Loucy (cell line): ENCODE results near the gene NUDT13.
"Not testable (repeated sequence)": the region's sequence is repeated elsewhere in the genome, so short reads cannot be mapped to it uniquely, and the experiment has no call there.

Experiments
- H2AFZ ChIP-seq: fragments of 200-600 bp; sonication (generic); 2 replicates; pipeline ENCODE4 v1.6.0; 2016; ENCODE audit warnings: antibody characterized with exemption, mild to moderate bottlenecking, low read length, moderate library complexity
- H3F3A ChIP-seq: fragments of 200-600 bp; 2 replicates; pipeline ENCODE4 v1.6.0; 2016; ENCODE audit warnings: antibody characterized with exemption, low read depth, mild to moderate bottlenecking
- H3K27me3 ChIP-seq: fragments of 200-600 bp; sonication (generic); 2 replicates; pipeline ENCODE4 v1.6.1; 2014; ENCODE audit warnings: low read length, mild to moderate bottlenecking; ENCODE audit not compliant: insufficient read depth, poor library complexity, severe bottlenecking
- H3K36me3 ChIP-seq: fragments of 200-600 bp; sonication (generic); 2 replicates; pipeline ENCODE4 v1.6.1; 2016; ENCODE audit warnings: low read length; ENCODE audit not compliant: insufficient read depth
- H3K4me1 ChIP-seq: fragments of 200-600 bp; sonication (generic); 2 replicates; pipeline ENCODE4 v1.5.1; 2014; ENCODE audit warnings: low read length, mild to moderate bottlenecking; ENCODE audit not compliant: insufficient read depth, poor library complexity, severe bottlenecking
- H3K4me2 ChIP-seq: fragments of 200-600 bp; sonication (generic); 2 replicates; pipeline ENCODE4 v1.6.0; 2014; ENCODE audit warnings: antibody characterized with exemption, low read length, low read depth, mild to moderate bottlenecking; ENCODE audit not compliant: poor library complexity, severe bottlenecking
- H3K4me3 ChIP-seq: fragments of 200-600 bp; sonication (generic); 2 replicates; pipeline ENCODE4 v1.5.1; 2014; ENCODE audit warnings: low read length, mild to moderate bottlenecking, mixed read lengths; ENCODE audit not compliant: poor library complexity, severe bottlenecking
- H3K79me2 ChIP-seq: fragments of 200-600 bp; sonication (generic); 2 replicates; pipeline ENCODE4 v1.6.1; 2014; ENCODE audit warnings: low read length; ENCODE audit not compliant: insufficient read depth
- H3K9ac ChIP-seq: fragments of 200-600 bp; sonication (generic); 2 replicates; pipeline ENCODE4 v1.6.0; 2014; ENCODE audit warnings: mild to moderate bottlenecking, low read depth, low read length, moderate library complexity; ENCODE audit not compliant: poor library complexity, severe bottlenecking
- H3K9me2 ChIP-seq: fragments of 200-600 bp; sonication (generic); replicated peaks from 2 replicates; pipeline ENCODE4 v1.6.1; 2016; ENCODE audit warnings: low read depth, low read length, mixed read lengths
- H3K9me3 ChIP-seq: fragments of 200-600 bp; sonication (generic); 2 replicates; pipeline ENCODE4 v1.6.1; 2014; ENCODE audit warnings: mild to moderate bottlenecking, antibody characterized with exemption, low read length, low read depth; ENCODE audit not compliant: insufficient read depth
- H4K20me1 ChIP-seq: fragments of 200-600 bp; sonication (generic); 2 replicates; pipeline ENCODE4 v1.6.0; 2014; ENCODE audit warnings: antibody characterized with exemption, low read length, mild to moderate bottlenecking; ENCODE audit not compliant: insufficient read depth, poor library complexity, severe bottlenecking
- CTCF ChIP-seq: fragments of 200-600 bp; sonication (generic); conservative IDR thresholded peaks from 2 replicates; pipeline ENCODE4 v1.5.1; 2014; ENCODE audit warnings: mild to moderate bottlenecking, antibody characterized with exemption, low read length
- EZH2phosphoT487 ChIP-seq: fragments of 200-600 bp; IDR thresholded peaks from 2 replicates; pipeline ENCODE4 v1.6.1; 2018; ENCODE audit warnings: antibody characterized with exemption, mild to moderate bottlenecking, moderate library complexity, borderline replicate concordance

Gene NUDT13

GRCh38 chr10:73136627-73137026 is 26.4 kb downstream of the NUDT13 start:
- no peaks in the 10 kb centered on the region for H3K4me1 ChIP-seq
- TF ChIP-seq EZH2phosphoT487: no peak
- TF ChIP-seq CTCF: no peak
- no peak overlapping the region for H3K4me3 ChIP-seq
- no peaks in the 10 kb centered on the region for H4K20me1 ChIP-seq
- no peak overlapping the region for H3K9ac ChIP-seq
- H3K36me3 ChIP-seq: peaks cover 79% of the 10 kb centered on the region
- no peaks in the 10 kb centered on the region for H3K9me2 ChIP-seq
- no peaks in the 10 kb centered on the region for H3F3A ChIP-seq
- no peak overlapping the region for H3K4me2 ChIP-seq
- no peak overlapping the region for H2AFZ ChIP-seq
- H3K79me2 ChIP-seq: no peaks in the 10 kb centered on the region
- H3K9me3 ChIP-seq: no peaks in the 10 kb centered on the region
- H3K27me3 ChIP-seq: no peaks in the 10 kb centered on the region

GRCh38 chr10:73139251-73139650 is 29.0 kb downstream of the NUDT13 start:
- no peaks in the 10 kb centered on the region for H3K9me3 ChIP-seq
- H3K36me3 ChIP-seq: peaks cover 78% of the 10 kb centered on the region
- no peaks in the 10 kb centered on the region for H3K27me3 ChIP-seq
- H2AFZ ChIP-seq: no peak overlapping the region
- TF ChIP-seq CTCF (no peak), EZH2phosphoT487 (no peak)
- no peaks in the 10 kb centered on the region for H3K9me2 ChIP-seq
- no peak overlapping the region for H3K9ac ChIP-seq
- H3F3A ChIP-seq: no peaks in the 10 kb centered on the region
- H3K4me3 ChIP-seq: no peak overlapping the region
- H3K4me1 ChIP-seq: no peaks in the 10 kb centered on the region
- H4K20me1 ChIP-seq: no peaks in the 10 kb centered on the region
- no peak overlapping the region for H3K4me2 ChIP-seq
- H3K79me2 ChIP-seq: no peaks in the 10 kb centered on the region

GRCh38 chr10:73141603-73142002 is 31.3 kb downstream of the NUDT13 start:
- no peak overlapping the region for H3K4me2 ChIP-seq
- H3K4me3 ChIP-seq: no peak overlapping the region
- H3K79me2 ChIP-seq: no peaks in the 10 kb centered on the region
- peaks cover 73% of the 10 kb centered on the region for H3K36me3 ChIP-seq
- H4K20me1 ChIP-seq: no peaks in the 10 kb centered on the region
- no peak for TF ChIP-seq CTCF
- TF ChIP-seq EZH2phosphoT487: no peak
- no peak overlapping the region for H3K9ac ChIP-seq
- H3K4me1 ChIP-seq: no peaks in the 10 kb centered on the region
- H2AFZ ChIP-seq: no peak overlapping the region
- no peaks in the 10 kb centered on the region for H3K27me3 ChIP-seq
- no peaks in the 10 kb centered on the region for H3F3A ChIP-seq
- no peaks in the 10 kb centered on the region for H3K9me2 ChIP-seq
- no peaks in the 10 kb centered on the region for H3K9me3 ChIP-seq

GRCh38 chr10:73150633-73151413 is 40.6 kb downstream of the NUDT13 start:
- H3K4me2 ChIP-seq, H2AFZ ChIP-seq, H3K9me2 ChIP-seq, H3K9me3 ChIP-seq, H3K4me3 ChIP-seq, H3F3A ChIP-seq, H3K4me1 ChIP-seq, H4K20me1 ChIP-seq, H3K9ac ChIP-seq, H3K79me2 ChIP-seq, H3K27me3 ChIP-seq: not testable (repeated sequence)
- H3K36me3 ChIP-seq: peaks cover 54% of the 10 kb centered on the region; the same call in 1 of the 2 replicates
